HEK293T (cell line): ENCODE data around the gene GABRB1.

ENCODE experiments used
- CTCF ChIA-PET: fragments of 350-600 bp; formaldehyde crosslinking; extraction: SDS; loops from one replicate; lab custom pipeline; 2021; ENCODE audit warnings: antibody characterized with exemption, inconsistent platforms; lab: Yijun Ruan, JAX
- POLR2A ChIA-PET: fragments of 350-600 bp; formaldehyde crosslinking; extraction: SDS; loops from one replicate; lab custom pipeline; 2020; ENCODE audit warnings: antibody characterized with exemption, inconsistent platforms; lab: Yijun Ruan, JAX
- DNase-seq: peaks from one replicate; pipeline ENCODE4 v3.0.0; 2012; ENCODE audit warnings: mixed read lengths; ENCODE audit errors: extremely low spot score
- ARNT ChIP-seq: fragments of 450-650 bp; IDR thresholded peaks from 2 replicates; pipeline ENCODE4 v1.6.1; 2017; ENCODE audit warnings: mild to moderate bottlenecking
- BHLHE40 ChIP-seq: fragments of 450-650 bp; IDR thresholded peaks from 2 replicates; pipeline ENCODE4 v1.6.1; 2016; ENCODE audit warnings: mild to moderate bottlenecking, moderate library complexity, borderline replicate concordance
- CTBP1 ChIP-seq: fragments of 450-650 bp; IDR thresholded peaks from 2 replicates; pipeline ENCODE4 v1.6.1; 2016; ENCODE audit warnings: borderline replicate concordance
- ELF4 ChIP-seq: fragments of 450-650 bp; IDR thresholded peaks from 2 replicates; pipeline ENCODE4 v1.6.1; 2017; ENCODE audit warnings: antibody characterized with exemption
- FOXA1 ChIP-seq: fragments of 450-650 bp; IDR thresholded peaks from 2 replicates; pipeline ENCODE4 v1.6.1; 2016; ENCODE audit warnings: mild to moderate bottlenecking
- FOXK2 ChIP-seq: fragments of 450-650 bp; IDR thresholded peaks from 2 replicates; pipeline ENCODE4 v1.6.1; 2016; ENCODE audit warnings: mild to moderate bottlenecking
- FOXM1 ChIP-seq: fragments of 450-650 bp; IDR thresholded peaks from 2 replicates; pipeline ENCODE4 v1.6.1; 2017; ENCODE audit warnings: mild to moderate bottlenecking, borderline replicate concordance
- HDGF ChIP-seq: fragments of 450-650 bp; IDR thresholded peaks from 2 replicates; pipeline ENCODE4 v1.6.1; 2017; ENCODE audit warnings: antibody characterized with exemption, borderline replicate concordance
- L3MBTL2 ChIP-seq: fragments of 450-650 bp; conservative IDR thresholded peaks from 2 replicates; pipeline ENCODE4 v1.6.1; 2016; ENCODE audit warnings: mild to moderate bottlenecking
- LEF1 ChIP-seq: fragments of 450-650 bp; IDR thresholded peaks from 2 replicates; pipeline ENCODE4 v1.6.1; 2017; ENCODE audit warnings: mild to moderate bottlenecking, borderline replicate concordance
- NFRKB ChIP-seq: fragments of 450-650 bp; IDR thresholded peaks from 2 replicates; pipeline ENCODE4 v1.6.1; 2016; ENCODE audit warnings: mild to moderate bottlenecking, moderate library complexity
- PKNOX1 ChIP-seq: fragments of 450-650 bp; IDR thresholded peaks from 2 replicates; pipeline ENCODE4 v1.6.1; 2016
- SP1 ChIP-seq: fragments of 450-650 bp; IDR thresholded peaks from 2 replicates; pipeline ENCODE4 v1.6.1; 2017
- SUZ12 ChIP-seq: fragments of 450-650 bp; IDR thresholded peaks from 2 replicates; pipeline ENCODE4 v1.6.1; 2016; ENCODE audit warnings: mild to moderate bottlenecking
- TARDBP ChIP-seq: fragments of 450-650 bp; IDR thresholded peaks from 2 replicates; pipeline ENCODE4 v1.6.1; 2016
- ZNF384 ChIP-seq: fragments of 450-650 bp; IDR thresholded peaks from 2 replicates; pipeline ENCODE4 v1.6.1; 2016

The GABRB1 gene

GRCh38 chr4:47118192-47118929 lies 87.0 kb downstream of the GABRB1 start:
- ChIA-PET CTCF (no interaction called here), POLR2A (no interaction called here)
- no peak for DNase-seq
- TF ChIP-seq BHLHE40 (no peak), SUZ12 (no peak)

GRCh38 chr4:47120783-47121182 lies 89.4 kb downstream of the GABRB1 start:
- DNase-seq, result no peak
- TF ChIP-seq TARDBP (no peak), L3MBTL2 (no peak), PKNOX1 (no peak), ARNT (no peak), HDGF (no peak), SUZ12 (no peak), FOXA1 (no peak), LEF1 (no peak), FOXK2 (no peak), ZNF384 (no peak), NFRKB (no peak), ELF4 (no peak), SP1 (no peak), BHLHE40 (no peak), FOXM1 (no peak), CTBP1 (no peak)
- ChIA-PET CTCF (interaction anchor here (1.6 kb wide), 1 partner anchor 189 kb away, joined by 3 read pairs; no protein-coding TSS in a partner anchor), POLR2A (no interaction called here)

- ChIA-PET POLR2A (no interaction called here), CTCF (interaction anchor here (0.7 to 1.8 kb wide), 14 partner anchors 8 to 1670 kb away, joined by 3 to 5 read pairs (median 3); no protein-coding TSS in a partner anchor)
- peak; percentile 33 for DNase-seq
- TF ChIP-seq SP1, result no peak
- TF ChIP-seq TARDBP, result no peak
- no peak for TF ChIP-seq PKNOX1
- no peak for TF ChIP-seq SUZ12
- no peak for TF ChIP-seq ARNT
- TF ChIP-seq FOXM1, result no peak
- no peak for TF ChIP-seq HDGF
- TF ChIP-seq LEF1, result no peak
- TF ChIP-seq CTBP1, result no peak
- no peak for TF ChIP-seq FOXK2
- TF ChIP-seq L3MBTL2, result no peak
- TF ChIP-seq ELF4, result no peak
- no peak for TF ChIP-seq BHLHE40
- TF ChIP-seq NFRKB, result no peak
- no peak for TF ChIP-seq FOXA1
- no peak for TF ChIP-seq ZNF384
Measured at GRCh38 chr4:47122592-47123291, 91.4 kb downstream of the GABRB1 start.

- ChIA-PET POLR2A (no interaction called here), CTCF (no interaction called here)
- TF ChIP-seq SUZ12 (no peak), TARDBP (no peak), SP1 (no peak), BHLHE40 (no peak), LEF1 (no peak), CTBP1 (no peak), NFRKB (no peak), L3MBTL2 (no peak), FOXM1 (no peak), FOXA1 (no peak), ELF4 (no peak), ZNF384 (no peak), PKNOX1 (no peak), ARNT (no peak), HDGF (no peak), FOXK2 (no peak)
- no peak for DNase-seq
Measured at GRCh38 chr4:47128991-47129390, 97.6 kb downstream of the GABRB1 start.

GRCh38 chr4:47135210-47135609 lies 103.8 kb downstream of the GABRB1 start:
- POLR2A ChIA-PET, result no interaction called here
- CTCF ChIA-PET, result no interaction called here
- no peak for TF ChIP-seq PKNOX1
- no peak for TF ChIP-seq LEF1
- no peak for TF ChIP-seq HDGF
- TF ChIP-seq ELF4, result no peak
- no peak for TF ChIP-seq SUZ12
- no peak for TF ChIP-seq CTBP1
- no peak for TF ChIP-seq FOXK2
- TF ChIP-seq ARNT, result no peak
- TF ChIP-seq BHLHE40, result no peak
- TF ChIP-seq TARDBP, result no peak
- TF ChIP-seq L3MBTL2, result no peak
- TF ChIP-seq FOXM1, result no peak
- TF ChIP-seq FOXA1, result no peak
- TF ChIP-seq SP1, result no peak
- TF ChIP-seq NFRKB, result no peak
- no peak for DNase-seq
